NB4 (cell line): ENCODE data around the gene MPPED1.

Source experiments
- MYC ChIP-seq: IDR thresholded peaks from 2 replicates; pipeline ENCODE4 v1.6.1; 2011; ENCODE audit warnings: low read depth, low read length
- POLR2A ChIP-seq: IDR thresholded peaks from 2 replicates; pipeline ENCODE4 v1.6.1; 2011; ENCODE audit warnings: mild to moderate bottlenecking; ENCODE audit not compliant: insufficient read length; ENCODE audit errors: extremely low read depth
- TF ChIP-seq, protein P1 (sequence below): IDR thresholded peaks from one replicate; pipeline ENCODE4 v1.5.1; 2012; ENCODE audit warnings: low read depth, low read length
- TF ChIP-seq, protein P2 (sequence below): IDR thresholded peaks from 2 replicates; pipeline ENCODE4 v1.6.1; 2011; ENCODE audit warnings: low read depth, low read length

DNA sequence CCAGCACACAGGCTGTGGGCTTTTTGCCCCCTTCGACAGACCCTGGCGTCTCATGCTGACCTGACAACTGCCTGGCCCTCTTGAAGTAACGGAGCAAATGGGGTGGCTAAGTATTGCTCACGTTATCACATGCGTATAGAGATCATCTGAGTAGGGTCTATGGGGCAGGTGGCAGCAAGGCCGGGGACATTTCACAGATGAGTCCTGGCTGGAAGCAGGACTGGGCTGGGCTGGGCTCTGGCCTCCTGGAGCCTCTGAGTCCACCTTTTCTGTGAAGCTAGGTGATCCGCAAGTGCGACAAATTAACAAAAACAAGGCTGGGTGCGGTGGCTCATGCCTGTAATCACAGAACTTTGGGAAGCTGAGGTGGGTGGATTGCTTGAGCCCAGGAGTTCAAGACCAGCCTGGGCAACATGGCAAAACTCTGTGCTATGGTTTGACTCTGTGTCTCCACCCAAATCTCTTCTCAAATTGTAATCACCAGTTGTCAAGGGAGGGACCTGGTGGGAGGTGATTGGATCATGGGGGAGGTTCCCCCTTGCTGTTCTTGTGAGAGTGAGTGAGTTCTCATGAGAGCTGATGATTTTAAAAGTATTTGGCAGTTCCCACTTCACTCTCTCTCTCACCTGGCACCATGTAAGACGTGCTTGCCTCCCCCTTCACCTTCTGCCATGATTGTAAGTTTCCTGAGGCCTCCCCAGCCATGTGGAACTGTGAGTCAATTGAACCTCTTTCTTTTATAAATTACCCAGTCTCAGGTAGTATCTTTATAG is 122.0 kb downstream of the MPPED1 start:
- no peak for TF ChIP-seq MYC
- TF ChIP-seq, protein P1, sequence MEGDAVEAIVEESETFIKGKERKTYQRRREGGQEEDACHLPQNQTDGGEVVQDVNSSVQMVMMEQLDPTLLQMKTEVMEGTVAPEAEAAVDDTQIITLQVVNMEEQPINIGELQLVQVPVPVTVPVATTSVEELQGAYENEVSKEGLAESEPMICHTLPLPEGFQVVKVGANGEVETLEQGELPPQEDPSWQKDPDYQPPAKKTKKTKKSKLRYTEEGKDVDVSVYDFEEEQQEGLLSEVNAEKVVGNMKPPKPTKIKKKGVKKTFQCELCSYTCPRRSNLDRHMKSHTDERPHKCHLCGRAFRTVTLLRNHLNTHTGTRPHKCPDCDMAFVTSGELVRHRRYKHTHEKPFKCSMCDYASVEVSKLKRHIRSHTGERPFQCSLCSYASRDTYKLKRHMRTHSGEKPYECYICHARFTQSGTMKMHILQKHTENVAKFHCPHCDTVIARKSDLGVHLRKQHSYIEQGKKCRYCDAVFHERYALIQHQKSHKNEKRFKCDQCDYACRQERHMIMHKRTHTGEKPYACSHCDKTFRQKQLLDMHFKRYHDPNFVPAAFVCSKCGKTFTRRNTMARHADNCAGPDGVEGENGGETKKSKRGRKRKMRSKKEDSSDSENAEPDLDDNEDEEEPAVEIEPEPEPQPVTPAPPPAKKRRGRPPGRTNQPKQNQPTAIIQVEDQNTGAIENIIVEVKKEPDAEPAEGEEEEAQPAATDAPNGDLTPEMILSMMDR: no peak
- TF ChIP-seq, protein P2, sequence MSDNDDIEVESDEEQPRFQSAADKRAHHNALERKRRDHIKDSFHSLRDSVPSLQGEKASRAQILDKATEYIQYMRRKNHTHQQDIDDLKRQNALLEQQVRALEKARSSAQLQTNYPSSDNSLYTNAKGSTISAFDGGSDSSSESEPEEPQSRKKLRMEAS: no peak
- TF ChIP-seq POLR2A: no peak
